SU-DHL-6 (cell line): ENCODE measurements around the gene MED28.

Experiments
- CTCF ChIP-seq: fragments of 200-600 bp; sonication (generic); IDR thresholded peaks from one replicate; pipeline ENCODE4 v1.5.1; 2017; ENCODE audit warnings: antibody characterized with exemption, mild to moderate bottlenecking, low read length, moderate library complexity; ENCODE audit not compliant: insufficient read depth, poor library complexity, severe bottlenecking
- EZH2phosphoT487 ChIP-seq: fragments of 200-600 bp; sonication (generic), shearing (Covaris generic); conservative IDR thresholded peaks from 2 replicates; pipeline ENCODE4 v1.6.1; 2018; ENCODE audit warnings: mild to moderate bottlenecking, antibody characterized with exemption, low read length, moderate library complexity, mixed read lengths

DNA sequence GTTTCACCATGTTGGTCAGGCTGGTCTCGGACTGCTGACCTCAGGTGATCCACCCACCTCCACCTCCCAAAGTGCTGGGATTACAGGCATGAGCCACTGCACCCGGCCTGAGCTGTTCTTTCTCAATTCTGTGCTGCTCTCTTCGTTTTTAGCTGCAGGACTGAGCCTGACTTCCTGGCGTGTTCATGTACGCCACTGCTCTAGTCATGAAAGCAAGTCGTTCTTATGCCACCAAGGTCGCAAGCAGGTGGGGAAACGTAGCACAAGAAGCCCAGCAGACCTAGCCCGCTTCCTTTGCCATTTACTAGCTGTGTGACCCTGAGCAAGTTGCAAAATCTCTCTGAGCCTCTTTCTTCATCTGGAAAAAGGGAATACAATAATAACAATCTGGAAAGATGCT lies 43.4 kb downstream of the MED28 start:
- TF ChIP-seq CTCF (no peak), EZH2phosphoT487 (no peak)
